Thyroid gland (tissue), 4 donors: Measurements from ENCODE around the gene CALU. TPM values are rescaled to one million over a fixed set of nuclear protein-coding genes. Genes with fewer than 3 reads are reported as not detected.

ENCODE experiments used
- DNase-seq, 2 donors: peaks; one replicate each; pipeline ENCODE4 v3.0.0-alpha.2; 2019
- H3K27ac ChIP-seq, 3 donors: fragments of 200-600 bp; sonication (generic); 1 replicate in 2 of 3; 2 replicates in 1 of 3; pipeline ENCODE4 v1.5.1; 2016 to 2019; ENCODE audit warnings: mild to moderate bottlenecking in 1 of 3, moderate library complexity in 1 of 3
- H3K27me3 ChIP-seq: fragments of 200-600 bp; sonication (generic); one replicate; pipeline ENCODE4 v1.5.1; 2019
- H3K36me3 ChIP-seq, 2 donors: fragments of 200-600 bp; sonication (generic); one replicate each; pipeline ENCODE4 v1.5.1; 2016 to 2019
- H3K4me1 ChIP-seq, 2 donors: fragments of 200-600 bp; sonication (generic); one replicate each; pipeline ENCODE4 v1.5.1; 2017 to 2019
- H3K4me3 ChIP-seq, 3 donors: fragments of 200-600 bp; sonication (generic); replicated peaks in 1 of 3; 1 replicate in 2 of 3; 2 replicates in 1 of 3; pipeline ENCODE4 v1.5.1; 2016; ENCODE audit warnings: mild to moderate bottlenecking in 1 of 3
- H3K9me3 ChIP-seq: fragments of 200-600 bp; sonication (generic); one replicate; pipeline ENCODE4 v1.5.1; 2017
- CTCF ChIP-seq, 6 experiments: fragments of 200-600 bp in 3 of 6; fragments of 450-650 bp in 3 of 6; sonication (generic) in 3 of 6; IDR thresholded peaks; one replicate each; pipeline ENCODE4 v1.5.1; 2016 to 2019; ENCODE audit warnings: antibody characterized with exemption in 6 of 6, mild to moderate bottlenecking in 2 of 6, inconsistent platforms in 1 of 6, moderate library complexity in 1 of 6
- POLR2A ChIP-seq, 2 donors: fragments of 450-650 bp; IDR thresholded peaks; one replicate each; pipeline ENCODE4 v1.6.1; 2017; ENCODE audit warnings: antibody characterized with exemption in 2 of 2, mild to moderate bottlenecking in 2 of 2, moderate library complexity in 1 of 2
- WGBS, 2 donors: methylation state at CpG; one replicate each; pipeline ENCODE4 v1.1.5; 2017; 5-methylcytosine and 5-hydroxymethylcytosine counted together
- intact Hi-C: fragments of 100-400 bp; cut with DNase I; formaldehyde crosslinking; loops from one replicate; pipeline ENCODE4 v1.15.1; 2023
- total RNA-seq, 4 donors: library from RNA; depleted of rRNA; stranded (reverse); fragments of >200 nt; gene quantifications; one replicate each; pipeline ENCODE4 v1.2.3, GENCODE V29; 2016

CALU gene
- total RNA-seq, 4 donors from 2014 or later, result 115 to 143 (median 132) TPM

GRCh38 chr7:128744366-128744905, 5.3 kb downstream of the CALU start:
- Histone ChIP-seq H3K27ac (no peak overlapping the region), H3K4me3 (no peak overlapping the region), H3K27me3 (no peaks in the 10 kb centered on the region), H3K36me3 (peaks cover 4 to 11% of the 10 kb centered on the region in 2 donors), H3K9me3 (no peaks in the 10 kb centered on the region), H3K4me1 (peaks cover 19 to 26% of the 10 kb centered on the region in 2 donors)
- WGBS, 2 donors, result 68 to 77% methylated on average over 2 of the region's 2 CpGs
- intact Hi-C loops, result no loop called here
- TF ChIP-seq POLR2A (IDR thresholded peaks at IDR 0.05) (no peak), CTCF (IDR thresholded peaks at IDR 0.05) (no peak)
- DNase-seq, result no peak

GRCh38 chr7:128745706-128746105, 6.5 kb downstream of the CALU start:
- H3K4me3 ChIP-seq, result no peak overlapping the region
- no peaks in the 10 kb centered on the region for H3K27me3 ChIP-seq
- no peak for DNase-seq
- peaks cover 8 to 15% of the 10 kb centered on the region in 2 donors for H3K36me3 ChIP-seq
- TF ChIP-seq CTCF (IDR thresholded peaks at IDR 0.05), result no peak
- TF ChIP-seq POLR2A (IDR thresholded peaks at IDR 0.05), result no peak
- WGBS, 2 donors, result 80 to 84% methylated on average over 1 of the region's 1 CpG
- H3K27ac ChIP-seq, result no peak overlapping the region
- intact Hi-C loops, result no loop called here
- H3K4me1 ChIP-seq, result peaks cover 16 to 22% of the 10 kb centered on the region in 2 donors
- H3K9me3 ChIP-seq, result no peaks in the 10 kb centered on the region

GRCh38 chr7:128747327-128748079, 8.3 kb downstream of the CALU start:
- H3K27me3 ChIP-seq, result no peaks in the 10 kb centered on the region
- H3K4me3 ChIP-seq, result no peak overlapping the region
- no peak overlapping the region for H3K27ac ChIP-seq
- H3K36me3 ChIP-seq, result peaks cover 8 to 20% of the 10 kb centered on the region in 2 donors
- TF ChIP-seq POLR2A (IDR thresholded peaks at IDR 0.05) (no peak), CTCF (IDR thresholded peaks at IDR 0.05) (no peak)
- intact Hi-C loops, result no loop called here
- H3K4me1 ChIP-seq, result peaks cover 0 to 7% of the 10 kb centered on the region in 2 donors
- DNase-seq, result no peak
- WGBS, 2 donors, result 89 to 93% methylated on average over 6 of the region's 6 CpGs
- H3K9me3 ChIP-seq, result no peaks in the 10 kb centered on the region

- DNase-seq, result no peak
Measured at GRCh38 chr7:128752251-128752650, 13.1 kb downstream of the CALU start.

More at GRCh38 chr7:128752251-128752650, 13.1 kb downstream of the CALU start:
- Histone ChIP-seq H3K4me3 (no peak overlapping the region), H3K27me3 (no peaks in the 10 kb centered on the region), H3K27ac (no peak overlapping the region), H3K36me3 (peaks cover 11 to 20% of the 10 kb centered on the region in 2 donors), H3K9me3 (no peaks in the 10 kb centered on the region), H3K4me1 (peaks cover 17 to 21% of the 10 kb centered on the region in 2 donors)
- intact Hi-C loops, result no loop called here
- 93 to 95% methylated on average over 1 of the region's 1 CpG for WGBS, 2 donors
- no peak for TF ChIP-seq POLR2A (IDR thresholded peaks at IDR 0.05)
- no peak for TF ChIP-seq CTCF (IDR thresholded peaks at IDR 0.05)
